Smooth muscle cell (in vitro differentiated cells): ENCODE results near the gene CLEC4E. TPM values are rescaled to one million over a fixed set of nuclear protein-coding genes. Genes with fewer than 3 reads are reported as not detected.

Source experiments
- DNase-seq: peaks from one replicate; lab custom pipeline; 2025; ENCODE audit not compliant: unreplicated experiment; lab: John Stamatoyannopoulos, UW
- H2AFZ ChIP-seq: fragments of 200-600 bp; sonication (generic); 2 replicates; pipeline ENCODE4 v1.6.0; 2016; ENCODE audit warnings: antibody characterized with exemption, low read depth, mild to moderate bottlenecking
- H3F3A ChIP-seq: fragments of 200-600 bp; sonication (generic); 2 replicates; pipeline ENCODE4 v1.6.0; 2017; ENCODE audit warnings: antibody characterized with exemption, low read depth
- H3K27ac ChIP-seq: fragments of 200-600 bp; sonication (generic); 2 replicates; pipeline ENCODE4 v1.5.1; 2016; ENCODE audit warnings: low read depth, mild to moderate bottlenecking
- H3K27me3 ChIP-seq: fragments of 200-600 bp; sonication (generic); 2 replicates; pipeline ENCODE4 v1.6.1; 2016; ENCODE audit warnings: low read depth, mild to moderate bottlenecking
- H3K36me3 ChIP-seq: fragments of 200-600 bp; sonication (generic); 2 replicates; pipeline ENCODE4 v1.5.1; 2016; ENCODE audit warnings: low read depth
- H3K4me1 ChIP-seq: fragments of 200-600 bp; sonication (generic); 2 replicates; pipeline ENCODE4 v1.5.1; 2016; ENCODE audit warnings: low read depth
- H3K4me2 ChIP-seq: fragments of 200-600 bp; sonication (generic); 2 replicates; pipeline ENCODE4 v1.6.0; 2016; ENCODE audit warnings: mild to moderate bottlenecking
- H3K4me3 ChIP-seq: fragments of 200-600 bp; sonication (generic); 2 replicates; pipeline ENCODE4 v1.5.1; 2016; ENCODE audit warnings: mild to moderate bottlenecking
- H3K79me2 ChIP-seq: fragments of 200-600 bp; sonication (generic); 2 replicates; pipeline ENCODE4 v1.6.0; 2016; ENCODE audit warnings: low read depth, mild to moderate bottlenecking
- H3K9ac ChIP-seq: fragments of 200-600 bp; sonication (generic); 2 replicates; pipeline ENCODE4 v1.6.0; 2016; ENCODE audit warnings: low read depth
- H3K9me3 ChIP-seq: fragments of 200-600 bp; sonication (generic); replicated peaks from 2 replicates; pipeline ENCODE4 v1.5.1; 2016; ENCODE audit warnings: low read depth
- H4K20me1 ChIP-seq: fragments of 200-600 bp; sonication (generic); 2 replicates; pipeline ENCODE4 v1.6.0; 2016; ENCODE audit warnings: low read depth
- WGBS: methylation state at CpG from one replicate; pipeline ENCODE4 v1.1.7; 2016; ENCODE audit warnings: low lambda C conversion rate; 5-methylcytosine and 5-hydroxymethylcytosine counted together
- polyA plus RNA-seq: library from polyadenylated mRNA; unstranded; fragments of >200 nt; fragmentation: Nextera tagmentation; extraction: Ambion mirVana; gene quantifications from 2 replicates; pipeline ENCODE4 v1.2.1, GENCODE V29; 2016
- small RNA-seq: library from RNA; depleted of rRNA; stranded (forward); fragments of <200 nt; gene quantifications from one replicate; pipeline ENCODE3, GENCODE V24; 2014
- total RNA-seq: library from RNA; depleted of rRNA; stranded (reverse); fragments of >200 nt; gene quantifications from 2 replicates; pipeline ENCODE4 v1.2.3, GENCODE V29; 2014
- TF ChIP-seq, protein P1 (sequence below): fragments of 200-600 bp; sonication (generic); IDR thresholded peaks from 2 replicates; pipeline ENCODE4 v1.5.1; 2017; ENCODE audit warnings: borderline replicate concordance, mild to moderate bottlenecking, antibody characterized with exemption; ENCODE audit not compliant: insufficient read depth, poor library complexity, severe bottlenecking

The CLEC4E gene
- total and polyA plus RNA-seq, 2 experiments from 2014 or later, result not detected

DNA sequence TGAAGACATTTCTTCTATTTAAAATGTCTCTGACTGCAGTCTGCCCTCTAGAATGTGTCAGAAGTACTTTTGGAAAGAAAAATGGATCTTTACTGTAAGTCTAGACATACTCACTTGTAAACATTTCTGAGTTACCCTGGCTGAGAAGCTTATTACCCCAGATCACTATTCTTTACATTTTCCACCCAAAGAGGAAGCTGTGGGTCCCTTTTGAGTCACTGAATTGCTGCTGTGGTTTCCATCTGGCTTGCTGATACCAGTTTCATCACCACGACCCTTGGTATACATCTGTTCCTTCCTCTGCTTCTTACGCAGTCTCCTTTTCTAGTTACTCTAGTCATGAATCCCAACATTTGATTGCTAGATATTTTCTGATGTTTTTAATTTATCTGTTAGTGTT lies 47.6 kb downstream of the CLEC4E start:
- H3K4me3 ChIP-seq, result no peak overlapping the region
- H3K9me3 ChIP-seq, result no peaks in the 10 kb centered on the region
- DNase-seq, result no peak
- peaks cover 4% of the 10 kb centered on the region for H3F3A ChIP-seq
- peak overlapping the region; percentile 15 for H3K4me2 ChIP-seq
- no peaks in the 10 kb centered on the region for H3K79me2 ChIP-seq
- no peak overlapping the region for H3K9ac ChIP-seq
- TF ChIP-seq, protein P1, sequence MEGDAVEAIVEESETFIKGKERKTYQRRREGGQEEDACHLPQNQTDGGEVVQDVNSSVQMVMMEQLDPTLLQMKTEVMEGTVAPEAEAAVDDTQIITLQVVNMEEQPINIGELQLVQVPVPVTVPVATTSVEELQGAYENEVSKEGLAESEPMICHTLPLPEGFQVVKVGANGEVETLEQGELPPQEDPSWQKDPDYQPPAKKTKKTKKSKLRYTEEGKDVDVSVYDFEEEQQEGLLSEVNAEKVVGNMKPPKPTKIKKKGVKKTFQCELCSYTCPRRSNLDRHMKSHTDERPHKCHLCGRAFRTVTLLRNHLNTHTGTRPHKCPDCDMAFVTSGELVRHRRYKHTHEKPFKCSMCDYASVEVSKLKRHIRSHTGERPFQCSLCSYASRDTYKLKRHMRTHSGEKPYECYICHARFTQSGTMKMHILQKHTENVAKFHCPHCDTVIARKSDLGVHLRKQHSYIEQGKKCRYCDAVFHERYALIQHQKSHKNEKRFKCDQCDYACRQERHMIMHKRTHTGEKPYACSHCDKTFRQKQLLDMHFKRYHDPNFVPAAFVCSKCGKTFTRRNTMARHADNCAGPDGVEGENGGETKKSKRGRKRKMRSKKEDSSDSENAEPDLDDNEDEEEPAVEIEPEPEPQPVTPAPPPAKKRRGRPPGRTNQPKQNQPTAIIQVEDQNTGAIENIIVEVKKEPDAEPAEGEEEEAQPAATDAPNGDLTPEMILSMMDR, result no peak
- H4K20me1 ChIP-seq, result no peaks in the 10 kb centered on the region
- H3K4me1 ChIP-seq, result no peaks in the 10 kb centered on the region
- no peaks in the 10 kb centered on the region for H3K36me3 ChIP-seq
- H2AFZ ChIP-seq, result peak overlapping the region; percentile 20
- H3K27ac ChIP-seq, result peak overlapping the region; percentile 60
- no peaks in the 10 kb centered on the region for H3K27me3 ChIP-seq
- 7% methylated on average over 2 of the region's 2 CpGs for WGBS

DNA sequence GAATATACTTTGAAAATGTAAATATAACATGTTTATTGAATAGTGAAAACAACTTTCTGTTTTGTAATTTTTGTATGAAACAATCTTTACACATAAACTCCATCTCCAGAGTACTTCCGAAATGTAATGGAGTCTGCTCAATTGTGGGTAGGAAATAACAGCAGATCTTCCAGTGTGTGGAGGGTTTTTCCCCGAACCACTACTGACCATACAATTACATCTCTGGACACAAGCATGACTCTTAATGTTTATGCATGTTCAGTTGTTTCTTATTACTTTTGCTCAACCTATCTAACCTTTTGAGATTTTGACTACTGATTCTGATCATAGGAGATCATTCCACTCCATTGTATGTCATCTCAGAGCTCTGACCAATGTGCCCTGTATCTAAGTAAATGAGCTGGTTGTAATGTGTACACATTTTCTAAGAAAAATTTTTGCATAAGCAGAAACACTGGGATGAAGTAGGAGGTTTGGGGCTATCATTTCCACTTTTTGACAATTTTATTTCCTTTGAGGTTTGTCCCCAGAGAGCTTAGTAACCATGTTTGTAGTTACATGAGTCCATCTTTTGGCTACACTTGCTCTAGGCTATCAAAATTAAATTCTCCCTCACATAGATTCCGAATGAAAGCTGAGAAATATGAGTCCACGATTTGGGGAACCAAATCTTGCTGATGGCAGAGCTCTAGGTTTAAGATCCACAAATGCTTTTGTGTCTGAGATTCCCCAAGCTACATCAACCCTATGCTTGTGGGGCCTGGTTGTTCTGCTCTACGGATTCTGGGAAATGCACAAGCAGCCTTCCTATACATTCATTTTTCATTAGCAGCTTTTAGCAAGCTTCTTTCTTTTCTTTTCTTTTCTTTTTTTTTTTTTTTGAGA lies 48.8 kb downstream of the CLEC4E start:
- Histone ChIP-seq H3K36me3 (no peaks in the 10 kb centered on the region), H3K79me2 (no peaks in the 10 kb centered on the region), H3K4me3 (no peak overlapping the region), H3F3A (peaks cover 4% of the 10 kb centered on the region), H2AFZ (no peak overlapping the region), H4K20me1 (no peaks in the 10 kb centered on the region), H3K9me3 (no peaks in the 10 kb centered on the region), H3K27ac (peak overlapping the region; percentile 60), H3K4me2 (no peak overlapping the region), H3K9ac (no peak overlapping the region), H3K27me3 (no peaks in the 10 kb centered on the region), H3K4me1 (no peaks in the 10 kb centered on the region)
- TF ChIP-seq, protein P1, result no peak
- 87% methylated on average over 5 of the region's 5 CpGs for WGBS
- no peak for DNase-seq

Small RNA genes within 50 kb of the gene (small RNA-seq; reads per million reads assigned to genes)
- gene RNU6-275P, result not detected

Other genes with a start within 250 kb of the CLEC4E start
- not detected in 2 replicates for gene CLEC6A, start 84.9 kb downstream of the CLEC4E start, total RNA-seq
- not detected in 2 replicates for gene CLEC6A, start 84.9 kb downstream of the CLEC4E start, polyA plus RNA-seq
- not detected in 2 replicates for gene CLEC4D, start 27.4 kb downstream of the CLEC4E start, total RNA-seq
- not detected in 2 replicates for gene CLEC4D, start 27.4 kb downstream of the CLEC4E start, polyA plus RNA-seq
- not detected in 2 replicates for gene AICDA, start 72.0 kb upstream of the CLEC4E start, total RNA-seq
- gene AICDA, start 72.0 kb upstream of the CLEC4E start, polyA plus RNA-seq, result not detected in 2 replicates
- 96.5 and 120 TPM in 2 replicates for gene MFAP5, start 121.9 kb upstream of the CLEC4E start, total RNA-seq
- 33.5 and 92.4 TPM in 2 replicates for gene MFAP5, start 121.9 kb upstream of the CLEC4E start, polyA plus RNA-seq
- 32.1 and 46.2 TPM in 2 replicates for gene RIMKLB, start 157.1 kb upstream of the CLEC4E start, total RNA-seq
- gene RIMKLB, start 157.1 kb upstream of the CLEC4E start, polyA plus RNA-seq, result 11.9 and 20.7 TPM in 2 replicates